Left colon (tissue), 2 donors: ENCODE measurements around the gene DKK1. TPM values are rescaled to one million over a fixed set of nuclear protein-coding genes. Genes with fewer than 3 reads are reported as not detected.

Experiments used
- ATAC-seq: fragments of 200-7000 bp; cut with Tn5 transposase; one replicate; pipeline ENCODE4 v1.9.1; 2020; ENCODE audit warnings: mild to moderate bottlenecking, moderate library complexity
- DNase-seq, 2 donors: peaks; one replicate each; pipeline ENCODE4 v3.0.0-alpha.2; 2020
- intact Hi-C, 2 donors: fragments of 100-400 bp; cut with DNase I in 1 of 2; cut with micrococcal nuclease in 1 of 2; formaldehyde crosslinking; loops; one replicate each; pipeline versions ENCODE4 v1.11.2 to v1.14.0; 2022; cut with DNase I, micrococcal nuclease
- total RNA-seq, 2 donors: library from RNA; stranded (reverse); fragmentation: NEBNext Ultra II Directional; extraction: Animal tissue kit (Norgen Biotek cat#: 25700); gene quantifications; one replicate each; pipeline ENCODE4 v1.2.1, GENCODE V29; 2021
- donor health status: DM: no; HTN: no; CAD: no.
- donor health status: DM: yes; HTN: yes; CAD: no.

DKK1 gene
- total RNA-seq, 2 donors from 2014 or later, result 3.2 TPM; not detected in 1

GRCh38 chr10:52314822-52315552 lies 906 bp downstream of the DKK1 start:
- ATAC-seq, result peak; percentile 19
- peak in 1 of 2 donors; percentile 10 for DNase-seq

GRCh38 chr10:52316001-52316400 lies 1.9 kb downstream of the DKK1 start:
- intact Hi-C loops, result no loop called here
- DNase-seq, result no peak
- no peak for ATAC-seq

More at GRCh38 chr10:52314822-52315552, 906 bp downstream of the DKK1 start:
- intact Hi-C loops, result no loop called here

GRCh38 chr10:52316500-52316899 lies 2.4 kb downstream of the DKK1 start:
- DNase-seq (no peak), ATAC-seq (no peak)
- intact Hi-C loops, result no loop called here

GRCh38 chr10:52318136-52318701 lies 4.1 kb downstream of the DKK1 start:
- intact Hi-C loops, result no loop called here
- ATAC-seq, result no peak
- DNase-seq, result no peak

- ATAC-seq, result peak; percentile 43
- intact Hi-C loops, result no loop called here
- DNase-seq, result no peak
Observed at GRCh38 chr10:52318822-52319464, 4.9 kb downstream of the DKK1 start.

- no peak for DNase-seq
- intact Hi-C loops, result no loop called here
- no peak for ATAC-seq
Observed at GRCh38 chr10:52319926-52320325, 5.8 kb downstream of the DKK1 start.

- intact Hi-C loops, result no loop called here
- ATAC-seq (no peak), DNase-seq (no peak)
Observed at GRCh38 chr10:52322323-52322722, 8.2 kb downstream of the DKK1 start.

GRCh38 chr10:52322936-52323335 lies 8.9 kb downstream of the DKK1 start:
- DNase-seq (no peak), ATAC-seq (no peak)
- intact Hi-C loops, result no loop called here

GRCh38 chr10:52326382-52326781 lies 12.3 kb downstream of the DKK1 start:
- intact Hi-C loops, result no loop called here
- ATAC-seq (no peak), DNase-seq (no peak)

GRCh38 chr10:52331638-52332364 lies 17.7 kb downstream of the DKK1 start:
- ATAC-seq (no peak), DNase-seq (no peak)
- intact Hi-C loops, result no loop called here

- no peak for ATAC-seq
- intact Hi-C loops, result no loop called here
- DNase-seq, result no peak
Observed at GRCh38 chr10:52332815-52333214, 18.7 kb downstream of the DKK1 start.

GRCh38 chr10:52334595-52334994 lies 20.5 kb downstream of the DKK1 start:
- DNase-seq (no peak), ATAC-seq (no peak)
- intact Hi-C loops, result no loop called here

- ATAC-seq (no peak), DNase-seq (no peak)
- intact Hi-C loops, result no loop called here
Observed at GRCh38 chr10:52335665-52336064, 21.6 kb downstream of the DKK1 start.

- ATAC-seq, result no peak
- intact Hi-C loops, result no loop called here
- DNase-seq, result no peak
Observed at GRCh38 chr10:52337225-52337624, 23.1 kb downstream of the DKK1 start.

GRCh38 chr10:52343439-52343838 lies 29.4 kb downstream of the DKK1 start:
- intact Hi-C loops, result no loop called here
- DNase-seq (no peak), ATAC-seq (no peak)

GRCh38 chr10:52346394-52347326 lies 32.6 kb downstream of the DKK1 start:
- DNase-seq, result no peak
- ATAC-seq, result no peak
- intact Hi-C loops, result no loop called here

GRCh38 chr10:52347327-52347667 lies 33.2 kb downstream of the DKK1 start:
- DNase-seq (no peak), ATAC-seq (no peak)
- intact Hi-C loops, result no loop called here

- intact Hi-C loops, result no loop called here
- ATAC-seq (no peak), DNase-seq (no peak)
Observed at GRCh38 chr10:52348037-52348564, 34.0 kb downstream of the DKK1 start.

- DNase-seq (no peak), ATAC-seq (no peak)
- intact Hi-C loops, result no loop called here
Observed at GRCh38 chr10:52351914-52352330, 37.8 kb downstream of the DKK1 start.
